Renal cortex interstitium (tissue), 11 donors: ENCODE results near the gene TMEM145. TPM values are rescaled to one million over a fixed set of nuclear protein-coding genes. Genes with fewer than 3 reads are reported as not detected.
A peak's percentile ranks its signal among the peaks of the same experiment; 100 is the strongest.

Experiments used
- DNase-seq, 11 donors: peaks; one replicate each; pipeline ENCODE4 v3.0.0-alpha.2; 2013; ENCODE audit warnings: low read depth in 9 of 11, low spot score in 4 of 11; ENCODE audit errors: extremely low read depth in 1 of 11
- polyA plus RNA-seq, 3 donors: library from polyadenylated mRNA; unstranded; fragments of 120-200 nt; gene quantifications; one replicate each; pipeline ENCODE4 v1.2.1, GENCODE V29; 2013; ENCODE audit not compliant: insufficient read length in 3 of 3

The TMEM145 gene
- polyA plus RNA-seq, 3 donors: 0.72 to 1.2 (median 0.90) TPM

- DNase-seq: no peak
These were observed 25.9 kb upstream of the TMEM145 start for GRCh38 chr19:42287017-42287826.

- no peak for DNase-seq
These were observed 25.3 kb upstream of the TMEM145 start for GRCh38 chr19:42287827-42288107.

- DNase-seq: no peak
These were observed 24.7 kb upstream of the TMEM145 start for GRCh38 chr19:42288387-42288786.

GRCh38 chr19:42288881-42289555 lies 24.1 kb upstream of the TMEM145 start:
- no peak for DNase-seq

- DNase-seq: no peak
These were observed 23.5 kb upstream of the TMEM145 start for GRCh38 chr19:42289556-42290041.

GRCh38 chr19:42290136-42290522 lies 23.0 kb upstream of the TMEM145 start:
- no peak for DNase-seq

- no peak for DNase-seq
These were observed 22.3 kb upstream of the TMEM145 start for GRCh38 chr19:42290523-42291434.

GRCh38 chr19:42291435-42291810 lies 21.7 kb upstream of the TMEM145 start:
- no peak for DNase-seq

GRCh38 chr19:42292042-42292960 lies 20.8 kb upstream of the TMEM145 start:
- DNase-seq: no peak

- no peak for DNase-seq
These were observed 20.1 kb upstream of the TMEM145 start for GRCh38 chr19:42292963-42293362.

- no peak for DNase-seq
These were observed 19.6 kb upstream of the TMEM145 start for GRCh38 chr19:42293540-42293939.

- no peak for DNase-seq
These were observed 19.2 kb upstream of the TMEM145 start for GRCh38 chr19:42293948-42294347.

- no peak for DNase-seq
These were observed 18.5 kb upstream of the TMEM145 start for GRCh38 chr19:42294471-42295137.

- DNase-seq: no peak
These were observed 17.8 kb upstream of the TMEM145 start for GRCh38 chr19:42295342-42295741.

- peak in 1 of 11 donors; percentile 74 for DNase-seq
These were observed 17.1 kb upstream of the TMEM145 start for GRCh38 chr19:42295831-42296525.

GRCh38 chr19:42297039-42297438 lies 16.1 kb upstream of the TMEM145 start:
- DNase-seq: no peak

- DNase-seq: no peak
These were observed 11.4 kb upstream of the TMEM145 start, which contains the start of gene PRR19 for GRCh38 chr19:42301646-42302203. TSS of gene PRR19 (plus strand) at chr19:42302132. CDS start at chr19:42309585, 7,453 bp downstream.
